ENCODE data around the gene SUSD5.

The SUSD5 gene

GRCh38 chr3:33155301-33155700 is 63.3 kb downstream of the SUSD5 start:
- in situ Hi-C loops (cut with HindIII; ENCODE audit: low sequenced_read_pairs) = loop anchor here (25.0 kb wide), 1 partner anchor 632 kb away; the partner anchor contains the start of gene PDCD6IP

GRCh38 chr3:33153782-33154181 is 64.8 kb downstream of the SUSD5 start:
- in situ Hi-C loops (cut with HindIII; ENCODE audit: low sequenced_read_pairs) = loop anchor here (25.0 kb wide), 1 partner anchor 634 kb away; the partner anchor contains the start of gene PDCD6IP

GRCh38 chr3:33152363-33153360 is 65.9 kb downstream of the SUSD5 start:
- in situ Hi-C loops (cut with HindIII; ENCODE audit: low sequenced_read_pairs) = loop anchor here (25.0 kb wide), 1 partner anchor 635 kb away; the partner anchor contains the start of gene PDCD6IP

DNA sequence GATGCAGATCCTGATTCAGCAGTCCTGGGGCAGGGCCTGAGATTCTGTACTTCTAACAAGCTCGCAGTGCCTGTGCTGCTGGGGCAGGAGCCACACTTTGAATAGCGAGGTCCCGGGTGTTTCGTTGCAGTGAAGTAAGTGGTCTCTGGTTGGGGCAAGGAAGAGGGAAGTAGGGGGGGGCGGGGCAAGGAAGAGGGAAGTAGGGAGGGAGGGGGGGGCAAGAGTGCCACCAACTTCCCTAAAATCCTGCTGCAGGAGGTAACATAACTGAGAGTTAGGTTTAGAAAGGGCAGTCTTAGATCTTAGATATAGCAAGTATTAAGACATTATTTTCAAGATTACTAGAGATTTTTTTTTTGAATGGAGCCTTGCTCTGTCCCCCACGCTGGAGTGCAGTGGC is 69.3 kb downstream of the SUSD5 start:
- in situ Hi-C loops (cut with HindIII; ENCODE audit: low sequenced_read_pairs) = no loop called here

DNA sequence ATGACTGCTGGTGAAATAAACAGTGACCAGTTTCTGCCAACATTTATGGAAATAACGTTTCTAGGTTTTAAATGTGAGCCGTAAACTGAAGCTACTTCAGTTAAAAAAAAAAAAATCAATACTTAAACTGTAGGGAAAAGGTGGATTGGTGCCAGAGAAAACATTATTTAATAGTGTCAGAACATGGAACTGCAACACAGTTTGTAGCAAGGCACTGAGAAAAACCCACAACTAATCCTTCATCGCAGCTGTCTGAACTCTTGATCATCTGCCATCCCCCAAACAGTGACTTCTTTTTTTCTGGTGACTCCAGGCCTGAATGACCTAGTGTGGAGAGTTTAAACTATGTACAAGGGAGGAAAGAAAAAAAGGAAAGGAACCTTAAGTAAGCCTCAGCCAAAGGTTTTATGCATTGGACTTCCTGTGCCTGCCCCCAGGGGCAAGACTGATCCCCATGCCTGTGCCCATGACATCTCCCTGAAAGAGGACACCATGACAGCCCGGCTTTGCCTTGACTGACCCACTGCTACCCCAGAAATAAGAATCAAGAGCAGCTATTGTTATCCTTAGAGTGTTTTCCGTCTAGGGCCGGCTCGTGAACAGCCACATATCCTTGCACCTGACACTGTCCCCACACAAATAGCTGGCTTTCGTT is 71.7 kb downstream of the SUSD5 start:
- in situ Hi-C loops (cut with HindIII; ENCODE audit: low sequenced_read_pairs) = no loop called here

- in situ Hi-C loops (cut with HindIII; ENCODE audit: low sequenced_read_pairs) = no loop called here
Measured at GRCh38 chr3:33145901-33146580, 72.6 kb downstream of the SUSD5 start.

DNA sequence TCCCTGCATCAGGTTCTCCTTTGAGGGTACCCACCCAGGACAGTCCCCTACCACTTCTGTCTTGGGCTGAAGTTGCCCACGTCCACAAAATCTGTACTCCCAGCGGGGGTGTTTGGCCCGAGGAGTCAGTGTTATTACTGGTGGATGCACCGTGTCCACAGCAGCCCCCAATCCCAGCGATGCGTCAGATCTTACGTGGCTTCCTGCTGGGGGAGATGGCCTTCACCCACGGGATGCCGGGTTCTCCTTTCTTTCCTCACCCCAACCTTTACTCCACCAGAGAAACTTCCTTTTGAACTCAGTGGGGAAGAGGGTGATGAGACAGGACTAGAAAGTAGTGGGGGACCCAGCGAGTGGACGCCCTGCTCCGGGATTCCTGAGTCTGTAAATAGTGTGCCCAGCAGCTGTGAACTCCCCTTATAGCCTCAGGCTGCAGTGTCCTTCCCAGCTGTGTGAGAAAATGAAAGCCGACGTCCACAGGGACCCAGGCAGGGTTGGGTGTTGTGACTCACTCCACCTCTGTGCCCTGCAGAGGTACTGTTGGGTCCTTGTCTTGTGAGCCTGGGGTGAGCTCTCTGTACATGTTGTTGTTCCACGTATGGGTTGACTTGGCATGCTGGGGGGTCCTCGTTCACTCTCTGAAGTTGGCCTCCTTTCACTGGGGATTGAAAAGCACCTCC is 73.2 kb downstream of the SUSD5 start:
- in situ Hi-C loops (cut with HindIII; ENCODE audit: low sequenced_read_pairs) = no loop called here

DNA sequence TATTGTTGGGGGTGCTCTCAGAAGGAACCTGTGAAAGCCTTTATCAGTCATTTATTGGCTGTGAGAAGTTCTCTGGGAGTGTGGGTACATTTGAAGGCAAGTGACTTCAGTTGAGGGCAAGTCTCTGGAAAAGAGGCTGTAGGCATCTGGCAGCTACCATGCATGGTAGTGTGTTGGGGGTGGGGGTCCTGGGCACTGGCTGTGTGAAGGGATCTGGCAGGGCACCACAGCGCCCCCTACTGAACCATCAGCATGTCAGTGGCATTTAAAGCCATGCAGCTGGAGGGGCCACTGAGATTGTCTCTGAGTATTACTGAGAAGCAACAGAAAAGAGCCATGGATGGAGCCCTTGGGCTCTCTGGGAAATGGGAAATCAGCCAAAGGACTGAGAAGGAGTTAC is 74.2 kb downstream of the SUSD5 start:
- in situ Hi-C loops (cut with HindIII; ENCODE audit: low sequenced_read_pairs) = no loop called here

DNA sequence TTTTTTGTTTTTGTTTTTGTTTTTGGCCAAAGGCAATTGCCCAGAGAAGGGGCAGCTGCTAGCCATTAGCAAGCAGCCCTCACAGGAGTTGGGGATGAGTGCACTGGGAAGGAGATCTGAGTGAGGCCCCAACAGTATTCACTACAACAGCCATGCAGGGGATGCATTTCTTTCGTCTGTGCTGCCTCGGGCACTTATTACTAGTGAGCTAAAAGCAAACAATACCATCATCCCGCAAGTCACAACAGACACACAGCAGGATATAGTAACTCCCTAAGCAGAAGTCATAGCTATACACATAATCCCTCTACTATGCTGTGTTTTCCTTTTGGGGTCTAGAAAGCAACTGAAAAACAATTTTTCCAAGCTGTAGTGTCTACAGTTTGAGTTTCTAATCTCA is 77.6 kb downstream of the SUSD5 start:
- in situ Hi-C loops (cut with HindIII; ENCODE audit: low sequenced_read_pairs) = no loop called here

- in situ Hi-C loops (cut with HindIII; ENCODE audit: low sequenced_read_pairs) = loop anchor here (10.0 kb wide), 1 partner anchor 215 kb away; no protein-coding TSS in a partner anchor
Measured at GRCh38 chr3:33139996-33140395, 78.6 kb downstream of the SUSD5 start.

DNA sequence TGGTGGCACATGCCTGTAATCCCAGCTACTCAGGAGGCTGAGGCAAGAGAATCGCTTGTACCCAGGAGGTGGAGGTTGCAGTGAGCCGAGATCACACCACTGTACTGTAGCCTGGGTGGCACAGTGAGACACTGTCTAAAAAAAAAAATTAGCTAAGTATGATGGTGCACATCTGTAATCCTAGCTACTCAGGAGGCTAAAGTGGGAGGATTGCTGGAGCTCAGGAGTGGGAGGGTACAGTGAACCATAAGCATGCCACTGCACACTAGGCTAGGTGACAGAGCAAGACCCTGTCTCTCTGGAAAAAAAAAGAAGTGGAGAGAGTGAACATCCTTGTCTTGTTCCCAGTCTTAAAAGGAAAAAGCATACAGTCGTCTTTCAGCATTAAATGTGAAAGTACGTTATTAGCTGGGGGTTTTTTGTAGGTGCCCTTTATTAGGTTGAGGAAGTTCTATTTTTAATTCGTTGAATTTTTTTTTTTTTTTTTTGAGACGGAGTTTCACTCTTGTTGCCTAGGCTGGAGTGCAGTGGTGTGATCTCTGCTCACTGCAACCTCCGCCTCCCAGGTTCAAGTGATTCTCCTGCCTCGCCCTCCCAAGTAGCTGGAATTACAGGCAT is 79.5 kb downstream of the SUSD5 start:
- in situ Hi-C loops (cut with HindIII; ENCODE audit: low sequenced_read_pairs) = loop anchor here (10.0 kb wide), 1 partner anchor 216 kb away; no protein-coding TSS in a partner anchor

GRCh38 chr3:33137691-33138090 is 80.9 kb downstream of the SUSD5 start:
- in situ Hi-C loops (cut with HindIII; ENCODE audit: low sequenced_read_pairs) = loop anchor here (10.0 kb wide), 1 partner anchor 217 kb away; no protein-coding TSS in a partner anchor

DNA sequence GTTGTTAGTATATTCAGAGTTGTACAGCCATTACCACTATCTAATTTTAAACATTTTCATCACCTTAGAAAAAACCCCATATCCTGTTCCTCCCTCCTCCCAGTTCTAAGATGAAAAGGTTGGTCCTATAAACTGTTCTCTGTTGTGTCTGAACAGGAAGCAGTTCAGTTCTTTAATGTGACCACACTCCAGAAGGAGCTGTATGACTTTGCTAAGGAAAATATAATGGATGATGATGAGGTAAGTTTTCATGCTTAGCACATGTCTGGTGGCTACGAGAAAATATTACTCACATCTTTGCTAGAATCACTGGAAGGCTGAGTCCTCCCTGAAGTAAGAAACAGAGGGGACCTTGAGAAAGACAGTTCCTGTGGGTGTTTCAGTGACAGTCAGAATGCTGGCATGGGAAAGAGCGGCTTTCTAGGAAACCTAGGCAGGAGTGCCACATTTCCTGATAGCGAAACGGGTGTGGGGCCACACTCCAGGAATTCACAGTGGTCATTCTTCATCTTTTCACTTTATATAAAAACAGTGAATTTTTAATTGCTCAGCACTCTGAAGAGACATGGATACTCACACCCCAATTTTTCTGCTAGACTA is 84.5 kb downstream of the SUSD5 start:
- in situ Hi-C loops (cut with HindIII; ENCODE audit: low sequenced_read_pairs) = loop anchor here (10.0 kb wide), 1 partner anchor 221 kb away; no protein-coding TSS in a partner anchor

GRCh38 chr3:33132019-33132360 is 86.6 kb downstream of the SUSD5 start:
- in situ Hi-C loops (cut with HindIII; ENCODE audit: low sequenced_read_pairs) = loop anchor here (10.0 kb wide), 1 partner anchor 223 kb away; no protein-coding TSS in a partner anchor

DNA sequence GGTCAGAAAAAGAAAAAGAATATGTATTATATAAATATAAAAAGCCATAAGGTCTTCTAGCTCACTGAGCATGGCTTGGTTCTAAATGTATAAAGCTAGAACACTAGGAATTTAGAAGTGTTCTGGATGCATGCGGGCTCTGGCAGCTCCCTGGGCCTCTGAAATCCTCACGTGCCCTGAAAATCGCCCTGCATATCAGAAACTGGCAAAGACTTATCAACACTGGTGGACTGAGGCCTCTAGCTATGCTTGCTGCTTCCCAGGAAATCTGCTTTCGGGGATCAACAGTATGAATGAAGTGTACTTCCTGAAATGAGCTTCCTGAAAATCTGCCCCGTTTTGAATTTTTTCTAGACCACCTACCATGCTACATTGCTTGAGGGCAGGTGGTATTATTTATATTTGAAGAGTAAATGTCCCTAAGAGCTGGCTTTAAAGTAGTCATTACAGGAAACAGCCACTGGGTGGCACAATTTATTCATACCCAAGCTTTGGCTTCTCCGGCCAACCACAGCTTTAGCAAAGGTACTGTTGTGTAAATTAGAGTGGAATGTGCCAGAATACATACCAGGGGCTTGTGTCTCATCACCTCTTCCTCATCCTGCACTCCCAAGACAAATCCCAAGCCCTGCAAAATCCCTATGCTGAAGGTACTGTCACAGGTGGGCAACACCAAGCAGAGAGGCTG is 87.1 kb downstream of the SUSD5 start:
- in situ Hi-C loops (cut with HindIII; ENCODE audit: low sequenced_read_pairs) = loop anchor here (10.0 kb wide), 1 partner anchor 223 kb away; no protein-coding TSS in a partner anchor

- in situ Hi-C loops (cut with HindIII; ENCODE audit: low sequenced_read_pairs) = loop anchor here (10.0 kb wide), 1 partner anchor 225 kb away; no protein-coding TSS in a partner anchor
Measured at GRCh38 chr3:33130144-33130543, 88.5 kb downstream of the SUSD5 start.

DNA sequence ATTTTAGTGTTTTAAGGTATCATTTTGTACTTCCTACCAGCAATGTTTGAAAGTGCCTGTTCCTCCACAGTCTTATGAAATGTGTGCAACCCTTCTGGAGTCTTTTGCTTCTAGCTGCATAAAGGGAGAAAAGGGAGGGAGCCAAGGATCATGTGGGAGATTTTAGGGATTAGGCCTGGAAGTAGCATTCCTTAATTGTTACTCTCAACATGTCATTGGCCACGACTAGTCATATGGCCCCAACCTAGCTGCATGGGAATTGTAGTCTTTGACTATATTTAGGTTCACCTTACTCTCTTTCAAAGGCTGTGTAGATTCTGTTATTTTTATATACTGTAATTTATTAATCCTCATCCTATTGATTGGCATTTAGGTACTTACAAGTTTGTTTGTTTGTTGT is 89.9 kb downstream of the SUSD5 start:
- in situ Hi-C loops (cut with HindIII; ENCODE audit: low sequenced_read_pairs) = no loop called here

GRCh38 chr3:33125840-33126239 is 92.8 kb downstream of the SUSD5 start:
- in situ Hi-C loops (cut with HindIII; ENCODE audit: low sequenced_read_pairs) = no loop called here

GRCh38 chr3:33124638-33125037 is 94.0 kb downstream of the SUSD5 start:
- in situ Hi-C loops (cut with HindIII; ENCODE audit: low sequenced_read_pairs) = no loop called here

Data from endothelial cell of hepatic sinusoid (primary cell).